HepG2 (cell line): Measurements from ENCODE around the gene RNASE13. TPM values are rescaled to one million over a fixed set of nuclear protein-coding genes. Genes with fewer than 3 reads are reported as not detected.
A peak's percentile ranks its signal among the peaks of the same experiment; 100 is the strongest.

Experiments
- AHR ChIP-seq: IDR thresholded peaks from 2 replicates; pipeline ENCODE4 v1.6.1; 2018; ENCODE audit warnings: missing genetic modification reagents, missing compliant biosample characterization
- CSRNP2 ChIP-seq: sonication (generic); formaldehyde crosslinking; conservative IDR thresholded peaks from 2 replicates; pipeline ENCODE4 v1.8.0; 2022; ENCODE audit warnings: low read depth, missing genetic modification reagents
- ETV5 ChIP-seq: IDR thresholded peaks from 2 replicates; pipeline ENCODE4 v1.6.1; 2018; ENCODE audit warnings: missing biosample characterization, missing genetic modification reagents, inconsistent platforms, borderline replicate concordance
- HBP1 ChIP-seq: IDR thresholded peaks from 2 replicates; pipeline ENCODE4 v1.6.1; 2016; ENCODE audit warnings: low read depth, control low read depth
- IRF2 ChIP-seq: IDR thresholded peaks from 2 replicates; pipeline ENCODE4 v1.6.1; 2018; ENCODE audit warnings: missing genetic modification reagents, missing compliant biosample characterization
- IRX3 ChIP-seq: sonication (generic); formaldehyde crosslinking; IDR thresholded peaks from 2 replicates; pipeline ENCODE4 v1.8.1; 2023; ENCODE audit warnings: mild to moderate bottlenecking, low read depth, missing genetic modification reagents, borderline replicate concordance
- KDM3A ChIP-seq: IDR thresholded peaks from 2 replicates; pipeline ENCODE4 v1.6.1; 2018; ENCODE audit warnings: low read depth, missing compliant biosample characterization
- KLF11 ChIP-seq: IDR thresholded peaks from 2 replicates; pipeline ENCODE4 v1.6.1; 2016; ENCODE audit warnings: missing compliant biosample characterization
- MTF2 ChIP-seq: sonication (generic); formaldehyde crosslinking; IDR thresholded peaks from 2 replicates; pipeline ENCODE4 v1.5.0; 2020; ENCODE audit warnings: missing genetic modification reagents, borderline replicate concordance
- NFE2L1 ChIP-seq: sonication (generic); formaldehyde crosslinking; IDR thresholded peaks from 2 replicates; pipeline ENCODE4 v1.4.0; 2020; ENCODE audit warnings: missing genetic modification reagents, mild to moderate bottlenecking, borderline replicate concordance
- NR2F2 ChIP-seq: IDR thresholded peaks from 2 replicates; pipeline ENCODE4 v1.6.1; 2012; ENCODE audit warnings: low read depth, inconsistent platforms, borderline replicate concordance
- SALL2 ChIP-seq: sonication (generic); formaldehyde crosslinking; IDR thresholded peaks from 2 replicates; pipeline ENCODE4 v1.8.1; 2023; ENCODE audit warnings: mild to moderate bottlenecking, missing genetic modification reagents, inconsistent platforms
- TRAFD1 ChIP-seq: sonication (generic); formaldehyde crosslinking; IDR thresholded peaks from 2 replicates; pipeline ENCODE4 v1.5.1; 2020; ENCODE audit warnings: missing genetic modification reagents, mild to moderate bottlenecking, borderline replicate concordance
- TRIM24 ChIP-seq: sonication (generic); formaldehyde crosslinking; IDR thresholded peaks from 2 replicates; pipeline ENCODE4 v1.8.0; 2022; ENCODE audit warnings: mild to moderate bottlenecking, missing genetic modification reagents
- ZNF652 ChIP-seq: IDR thresholded peaks from 2 replicates; pipeline ENCODE4 v1.6.1; 2016; ENCODE audit warnings: low read depth, borderline replicate concordance
- ZNF672 ChIP-seq: sonication (generic); formaldehyde crosslinking; IDR thresholded peaks from 2 replicates; pipeline ENCODE4 v1.8.1; 2022; ENCODE audit warnings: missing genetic modification reagents
- polyA plus RNA-seq, 8 experiments: library from polyadenylated mRNA; depleted of rRNA in 3 of 8; stranded (reverse) in 7 of 8; unstranded in 1 of 8; fragments of >200 nt; fragmentation: Illumina TruSeq in 4 of 8; extraction: Trizol in 4 of 8; gene quantifications; 2 replicates each; pipeline versions ENCODE4 v1.2.1 to v1.2.3, GENCODE V29; 2011 to 2016; ENCODE audit warnings: low read depth in 4 of 8, missing spikeins in 1 of 8, mixed read lengths in 1 of 8; ENCODE audit not compliant: insufficient read depth in 1 of 8
- total RNA-seq, 5 experiments: library from RNA; depleted of rRNA; stranded (reverse); fragments of >200 nt; fragmentation: Illumina TruSeq; extraction: Trizol; gene quantifications; 2 replicates each; pipeline ENCODE4 v1.2.3, GENCODE V29; 2016; ENCODE audit warnings: low read depth in 1 of 5
- TF ChIP-seq, protein P1 (sequence below): sonication (generic); formaldehyde crosslinking; IDR thresholded peaks from 2 replicates; pipeline ENCODE4 v1.4.0; 2020; ENCODE audit warnings: low read depth, missing genetic modification reagents
- TF ChIP-seq, protein P2 (sequence below): sonication (generic); formaldehyde crosslinking; IDR thresholded peaks from 2 replicates; pipeline ENCODE4 v1.5.0; 2020; ENCODE audit warnings: missing genetic modification reagents

The RNASE13 gene
- total and polyA plus RNA-seq, 2 of the 13 experiments (the other 11 are each of a cell fraction or from before 2014, with no cell fraction given), result 1.0 TPM; not detected in 1

DNA sequence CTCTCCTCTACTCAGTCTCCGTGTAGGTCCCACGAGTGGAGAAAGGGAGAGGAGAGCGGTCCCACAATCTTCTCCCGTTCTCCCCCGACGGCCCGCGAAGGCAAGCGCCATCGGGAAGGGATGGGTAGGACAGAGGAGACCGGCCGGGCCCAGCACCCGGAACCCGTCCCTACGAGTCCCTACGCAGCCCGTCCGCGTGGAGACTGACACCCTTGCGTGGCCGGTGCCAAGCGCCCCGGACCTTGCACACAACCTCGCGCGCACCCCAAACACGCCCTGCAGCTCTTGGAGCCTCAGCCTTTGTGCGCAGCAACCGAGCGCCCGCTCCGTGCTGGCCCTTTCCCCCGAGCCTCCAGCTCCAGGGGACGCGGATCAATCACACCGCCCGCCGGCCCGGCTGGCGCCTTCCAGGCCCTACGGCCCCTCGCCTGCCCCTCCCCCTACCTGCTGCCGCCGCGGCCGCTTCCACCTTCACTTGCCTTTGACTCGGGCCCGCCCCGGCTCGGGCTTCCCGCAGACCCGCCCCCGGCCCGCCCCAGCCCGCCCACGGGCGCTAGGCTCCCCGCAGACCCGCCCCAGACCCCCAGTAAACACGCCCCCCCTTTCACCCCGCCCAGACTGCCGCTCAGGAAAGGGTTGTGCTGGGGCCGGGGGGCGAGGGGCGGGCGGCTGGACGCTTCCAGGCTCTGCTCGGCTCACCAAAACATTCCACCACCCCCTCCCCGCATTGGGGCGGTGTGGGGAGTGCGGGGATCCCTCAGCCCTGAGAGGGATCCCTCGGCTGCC lies 9.8 kb downstream of the RNASE13 start, which contains the start of gene NDRG2 (continued):
- TF ChIP-seq MTF2 (no peak), IRX3 (CRISPR knock-in tag) (no peak), AHR (CRISPR knock-in tag) (peak; percentile 39; the same call in 1 of the 2 replicates), TRIM24 (CRISPR knock-in tag) (no peak), CSRNP2 (CRISPR knock-in tag) (no peak), TRAFD1 (CRISPR knock-in tag) (0 out of 2 replicates have a peak, but pooled peaks have one; percentile 18), NFE2L1 (0 out of 2 replicates have a peak, but pooled peaks have one; percentile 63), SALL2 (peak; percentile 71), KDM3A (CRISPR knock-in tag) (peak; percentile 80; the same call in 1 of the 2 replicates), ZNF672 (CRISPR knock-in tag) (no peak), IRF2 (CRISPR knock-in tag) (0 out of 2 replicates have a peak, but pooled peaks have one; percentile 45), NR2F2 (no peak), ZNF652 (CRISPR knock-in tag) (peak; percentile 89), ETV5 (peak; percentile 49; the same call in 1 of the 2 replicates), HBP1 (CRISPR knock-in tag) (peak; percentile 65; the same call in 1 of the 2 replicates), KLF11 (no peak)
- TF ChIP-seq, protein P1, sequence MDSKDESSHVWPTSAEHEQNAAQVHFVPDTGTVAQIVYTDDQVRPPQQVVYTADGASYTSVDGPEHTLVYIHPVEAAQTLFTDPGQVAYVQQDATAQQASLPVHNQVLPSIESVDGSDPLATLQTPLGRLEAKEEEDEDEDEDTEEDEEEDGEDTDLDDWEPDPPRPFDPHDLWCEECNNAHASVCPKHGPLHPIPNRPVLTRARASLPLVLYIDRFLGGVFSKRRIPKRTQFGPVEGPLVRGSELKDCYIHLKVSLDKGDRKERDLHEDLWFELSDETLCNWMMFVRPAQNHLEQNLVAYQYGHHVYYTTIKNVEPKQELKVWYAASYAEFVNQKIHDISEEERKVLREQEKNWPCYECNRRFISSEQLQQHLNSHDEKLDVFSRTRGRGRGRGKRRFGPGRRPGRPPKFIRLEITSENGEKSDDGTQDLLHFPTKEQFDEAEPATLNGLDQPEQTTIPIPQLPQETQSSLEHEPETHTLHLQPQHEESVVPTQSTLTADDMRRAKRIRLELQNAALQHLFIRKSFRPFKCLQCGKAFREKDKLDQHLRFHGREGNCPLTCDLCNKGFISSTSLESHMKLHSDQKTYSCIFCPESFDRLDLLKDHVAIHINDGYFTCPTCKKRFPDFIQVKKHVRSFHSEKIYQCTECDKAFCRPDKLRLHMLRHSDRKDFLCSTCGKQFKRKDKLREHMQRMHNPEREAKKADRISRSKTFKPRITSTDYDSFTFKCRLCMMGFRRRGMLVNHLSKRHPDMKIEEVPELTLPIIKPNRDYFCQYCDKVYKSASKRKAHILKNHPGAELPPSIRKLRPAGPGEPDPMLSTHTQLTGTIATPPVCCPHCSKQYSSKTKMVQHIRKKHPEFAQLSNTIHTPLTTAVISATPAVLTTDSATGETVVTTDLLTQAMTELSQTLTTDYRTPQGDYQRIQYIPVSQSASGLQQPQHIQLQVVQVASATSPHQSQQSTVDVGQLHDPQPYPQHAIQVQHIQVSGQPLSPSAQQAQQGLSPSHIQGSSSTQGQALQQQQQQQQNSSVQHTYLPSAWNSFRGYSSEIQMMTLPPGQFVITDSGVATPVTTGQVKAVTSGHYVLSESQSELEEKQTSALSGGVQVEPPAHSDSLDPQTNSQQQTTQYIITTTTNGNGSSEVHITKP (CRISPR knock-in tag), result peak; percentile 1; the same call in 1 of the 2 replicates
- TF ChIP-seq, protein P2, sequence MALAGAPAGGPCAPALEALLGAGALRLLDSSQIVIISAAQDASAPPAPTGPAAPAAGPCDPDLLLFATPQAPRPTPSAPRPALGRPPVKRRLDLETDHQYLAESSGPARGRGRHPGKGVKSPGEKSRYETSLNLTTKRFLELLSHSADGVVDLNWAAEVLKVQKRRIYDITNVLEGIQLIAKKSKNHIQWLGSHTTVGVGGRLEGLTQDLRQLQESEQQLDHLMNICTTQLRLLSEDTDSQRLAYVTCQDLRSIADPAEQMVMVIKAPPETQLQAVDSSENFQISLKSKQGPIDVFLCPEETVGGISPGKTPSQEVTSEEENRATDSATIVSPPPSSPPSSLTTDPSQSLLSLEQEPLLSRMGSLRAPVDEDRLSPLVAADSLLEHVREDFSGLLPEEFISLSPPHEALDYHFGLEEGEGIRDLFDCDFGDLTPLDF (CRISPR knock-in tag), result peak; percentile 71
